Neuronal stem cell (in vitro differentiated cells): ENCODE data around the gene NOS2.
A peak's percentile ranks its signal among the peaks of the same experiment; 100 is the strongest.

Experiments used
- DNase-seq: peaks from one replicate; pipeline ENCODE4 v3.0.0-alpha.2; 2013; ENCODE audit warnings: low spot score
- H2AFZ ChIP-seq: one replicate; pipeline ENCODE4 v1.6.1; 2013; ENCODE audit warnings: mild to moderate bottlenecking, low read length, inconsistent platforms
- H2AK5ac ChIP-seq: 2 replicates; pipeline ENCODE4 v1.6.1; 2013; ENCODE audit warnings: low read depth, mild to moderate bottlenecking, inconsistent platforms, low read length, moderate library complexity, mixed read lengths
- H2BK120ac ChIP-seq: 2 replicates; pipeline ENCODE4 v1.6.1; 2013; ENCODE audit warnings: low read depth, mild to moderate bottlenecking, inconsistent platforms, low read length, moderate library complexity, mixed read lengths
- H2BK12ac ChIP-seq: one replicate; pipeline ENCODE4 v1.6.1; 2013; ENCODE audit warnings: low read length, inconsistent platforms
- H2BK15ac ChIP-seq: 2 replicates; pipeline ENCODE4 v1.6.1; 2013; ENCODE audit warnings: mild to moderate bottlenecking, low read length, inconsistent platforms, mixed read lengths
- H2BK5ac ChIP-seq: one replicate; pipeline ENCODE4 v1.6.1; 2013; ENCODE audit warnings: inconsistent platforms, mild to moderate bottlenecking, low read length, moderate library complexity
- H3K14ac ChIP-seq: one replicate; pipeline ENCODE4 v1.6.1; 2013; ENCODE audit warnings: low read length, inconsistent platforms
- H3K18ac ChIP-seq: 2 replicates; pipeline ENCODE4 v1.6.1; 2013; ENCODE audit warnings: low read length, inconsistent platforms
- H3K23ac ChIP-seq: 2 replicates; pipeline ENCODE4 v1.6.1; 2013; ENCODE audit warnings: low read depth, mild to moderate bottlenecking, mixed read lengths, low read length, inconsistent platforms; ENCODE audit not compliant: poor library complexity
- H3K27ac ChIP-seq: replicated peaks from 3 replicates; pipeline ENCODE4 v1.5.1; 2013; ENCODE audit warnings: low read length, inconsistent platforms
- H3K27me3 ChIP-seq, 3 experiments: 2 replicates each; pipeline ENCODE4 v1.6.1; 2013; ENCODE audit warnings: low read length in 3 of 3, mild to moderate bottlenecking in 2 of 3, inconsistent platforms in 1 of 3, low read depth in 1 of 3, mixed read lengths in 1 of 3, moderate library complexity in 1 of 3; ENCODE audit not compliant: control insufficient read depth in 3 of 3, insufficient read depth in 3 of 3
- H3K36me3 ChIP-seq, 2 donors: replicated peaks in 1 of 2; 2 replicates each; pipeline ENCODE4 v1.6.1; 2013; ENCODE audit warnings: low read length in 2 of 2; ENCODE audit not compliant: control insufficient read depth in 2 of 2, insufficient read depth in 2 of 2
- H3K4ac ChIP-seq: 2 replicates; pipeline ENCODE4 v1.6.1; 2013; ENCODE audit warnings: inconsistent platforms, mild to moderate bottlenecking, low read length, moderate library complexity
- H3K4me1 ChIP-seq, 2 donors: 1 replicate in 1 of 2; 2 replicates in 1 of 2; pipeline ENCODE4 v1.6.1; 2013; ENCODE audit warnings: low read length in 2 of 2, low read depth in 1 of 2; ENCODE audit not compliant: control insufficient read depth in 2 of 2, insufficient read depth in 1 of 2
- H3K4me2 ChIP-seq: one replicate; pipeline ENCODE4 v1.6.1; 2013; ENCODE audit warnings: mild to moderate bottlenecking, low read length, inconsistent platforms; ENCODE audit not compliant: insufficient read depth, poor library complexity, severe bottlenecking
- H3K4me3 ChIP-seq, 2 donors: 2 replicates each; pipeline ENCODE4 v1.5.1; 2013; ENCODE audit warnings: low read length in 2 of 2, mild to moderate bottlenecking in 2 of 2, inconsistent platforms in 1 of 2, moderate library complexity in 1 of 2
- H3K79me1 ChIP-seq: one replicate; pipeline ENCODE4 v1.6.1; 2013; ENCODE audit warnings: low read depth, mild to moderate bottlenecking, inconsistent platforms, low read length, moderate library complexity
- H3K9ac ChIP-seq: one replicate; pipeline ENCODE4 v1.6.1; 2013; ENCODE audit warnings: mild to moderate bottlenecking, low read depth, low read length, inconsistent platforms; ENCODE audit not compliant: poor library complexity
- H3K9me3 ChIP-seq, 2 donors: replicated peaks in 1 of 2; 2 replicates each; pipeline versions ENCODE3 to v1.6.1; 2013; ENCODE audit warnings: low read length in 2 of 2, mild to moderate bottlenecking in 2 of 2, inconsistent platforms in 1 of 2, low read depth in 1 of 2, mixed read lengths in 1 of 2, moderate library complexity in 1 of 2; ENCODE audit not compliant: control insufficient read depth in 2 of 2, insufficient read depth in 1 of 2
- H4K8ac ChIP-seq: one replicate; pipeline ENCODE4 v1.6.1; 2013; ENCODE audit warnings: low read depth, mild to moderate bottlenecking, inconsistent platforms, low read length, moderate library complexity
- H4K91ac ChIP-seq: one replicate; pipeline ENCODE4 v1.6.1; 2013; ENCODE audit warnings: low read length, low read depth, mild to moderate bottlenecking, inconsistent platforms; ENCODE audit not compliant: poor library complexity
- WGBS, 2 donors: extraction: QIAGEN DNeasy Blood & Tissue Kit; methylation state at CpG; one replicate each; pipeline ENCODE4 v1.1.7; 2013; ENCODE audit warnings: missing lambda C conversion rate in 2 of 2, mixed read lengths in 1 of 2; ENCODE audit not compliant: insufficient read length in 2 of 2, insufficient replicate concordance in 1 of 2; ENCODE audit errors: extremely low coverage in 2 of 2; 5-methylcytosine and 5-hydroxymethylcytosine counted together

Gene NOS2

DNA sequence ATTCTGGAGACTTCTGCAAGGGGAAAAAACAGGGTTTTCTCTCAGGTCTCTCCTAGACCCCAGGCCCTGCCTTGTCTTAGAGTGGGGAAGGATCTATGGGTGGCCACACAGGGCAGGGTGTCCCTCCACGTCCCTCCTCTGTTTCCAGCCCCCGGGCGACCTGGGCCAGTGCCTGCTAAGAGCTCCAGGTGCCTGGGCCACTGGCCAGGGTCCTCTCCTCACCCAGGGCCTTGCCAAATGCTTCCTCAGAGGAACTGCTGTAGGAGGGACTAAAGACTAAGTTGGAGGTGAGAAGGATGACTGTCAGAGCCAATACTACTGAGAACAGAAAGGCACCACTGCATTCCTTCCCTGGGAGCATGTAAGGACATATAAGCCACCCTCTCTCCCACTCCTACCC, 11.4 kb downstream of the NOS2 start:
- Histone ChIP-seq H2AK5ac (peak overlapping the region; percentile 18), H4K91ac (no peak overlapping the region), H2AFZ (no peak overlapping the region), H3K27ac (no peak overlapping the region), H3K9me3 (no peaks in the 10 kb centered on the region), H2BK12ac (no peak overlapping the region), H3K27me3 (peaks cover 0 to 34% (median 4%) of the 10 kb centered on the region in 3 experiments), H3K4ac (no peak overlapping the region), H2BK5ac (peak overlapping the region; percentile 10), H3K4me2 (no peak overlapping the region), H3K79me1 (no peaks in the 10 kb centered on the region), H3K4me1 (peaks cover 0 to 1% of the 10 kb centered on the region in 2 donors), H3K23ac (peak overlapping the region; percentile 20), H3K4me3 (no peak overlapping the region), H3K9ac (no peak overlapping the region), H3K14ac (no peak overlapping the region), H2BK15ac (no peak overlapping the region), H2BK120ac (no peak overlapping the region), H4K8ac (no peak overlapping the region), H3K36me3 (no peaks in the 10 kb centered on the region), H3K18ac (peak overlapping the region; percentile 21)
- no CpG with 5 or more reads among the region's 3 CpGs for WGBS, 2 donors
- DNase-seq = no peak

DNA sequence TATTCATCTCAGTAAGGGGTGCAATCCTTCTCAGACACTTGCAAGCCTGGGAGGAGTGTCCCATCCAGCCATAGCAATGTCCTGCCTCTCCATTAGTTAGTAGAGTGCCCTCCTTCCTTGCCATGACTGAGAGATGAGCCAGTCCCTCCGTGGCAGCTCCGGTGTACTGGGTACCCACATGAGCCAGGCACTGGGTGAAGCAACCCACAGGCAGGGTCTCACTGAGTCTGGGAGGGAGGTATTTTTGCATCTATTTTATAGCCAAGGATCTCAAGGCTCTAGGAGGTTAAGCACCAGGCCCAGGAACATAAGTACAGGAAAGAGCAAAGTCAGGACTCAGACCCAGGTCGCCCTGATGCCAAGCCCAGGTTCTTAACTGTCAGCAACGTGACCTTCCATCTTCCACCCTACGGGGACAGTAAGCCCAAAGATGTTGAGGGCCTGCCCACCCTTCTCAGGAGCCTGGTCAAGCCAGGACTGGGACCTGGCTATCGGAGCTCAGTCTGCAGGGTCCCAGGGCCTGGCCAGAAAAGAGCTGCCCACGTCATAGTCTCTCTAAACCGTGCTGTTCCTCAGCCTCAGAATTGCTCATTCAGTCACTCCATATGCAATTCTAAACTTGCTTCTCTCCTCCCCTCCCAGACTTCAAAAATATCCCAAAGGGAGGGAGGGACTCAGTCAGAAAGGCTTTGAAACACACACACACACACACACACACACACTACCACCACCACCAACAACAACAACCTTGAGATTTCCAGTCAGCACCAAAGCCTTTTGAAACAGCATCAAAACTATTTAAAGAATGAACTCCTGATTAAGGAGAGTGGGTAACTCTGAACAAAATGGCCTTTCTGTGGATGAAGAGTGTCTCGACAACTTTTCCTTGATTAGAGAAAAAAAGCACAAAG, 16.6 kb downstream of the NOS2 start:
- Histone ChIP-seq H3K36me3 (no peaks in the 10 kb centered on the region), H3K23ac (no peak overlapping the region), H4K91ac (no peak overlapping the region), H3K9me3 (no peaks in the 10 kb centered on the region), H3K27me3 (no peaks in the 10 kb centered on the region), H2BK5ac (no peak overlapping the region), H3K18ac (peak overlapping the region; percentile 81), H3K4ac (no peak overlapping the region), H4K8ac (no peak overlapping the region), H2BK12ac (no peak overlapping the region), H2BK15ac (no peak overlapping the region), H3K4me3 (no peak overlapping the region), H2AK5ac (no peak overlapping the region), H2BK120ac (no peak overlapping the region), H3K27ac (no peak overlapping the region), H3K9ac (no peak overlapping the region), H3K14ac (no peak overlapping the region), H2AFZ (no peak overlapping the region), H3K4me1 (peaks cover 0 to 3% of the 10 kb centered on the region in 2 donors), H3K4me2 (no peak overlapping the region), H3K79me1 (no peaks in the 10 kb centered on the region)
- WGBS, 2 donors = no CpG with 5 or more reads among the region's 9 CpGs
- DNase-seq = no peak

DNA sequence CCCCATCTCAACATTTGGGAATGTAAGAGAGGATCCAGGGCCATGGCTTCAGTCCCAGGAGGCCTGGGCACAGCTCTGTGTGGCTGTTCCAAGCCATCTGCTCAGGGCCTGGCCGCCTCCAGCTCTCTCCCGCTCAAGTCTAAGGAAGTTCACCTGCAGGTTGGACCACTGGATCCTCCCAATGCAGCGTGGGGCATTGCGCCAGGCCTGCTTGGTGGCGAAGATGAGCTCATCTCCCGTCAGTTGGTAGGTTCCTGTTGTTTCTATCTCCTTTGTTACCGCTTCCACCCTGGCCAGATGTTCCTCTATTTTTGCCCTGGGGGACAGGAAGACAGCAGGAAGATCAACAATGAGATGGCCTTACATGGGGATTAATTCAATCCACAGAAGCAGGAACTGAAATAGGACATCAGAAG, 17.5 kb downstream of the NOS2 start:
- H2BK5ac ChIP-seq = no peak overlapping the region
- H3K4me1 ChIP-seq = peaks cover 0 to 3% of the 10 kb centered on the region in 2 donors
- no peak overlapping the region for H3K14ac ChIP-seq
- H3K27me3 ChIP-seq = no peaks in the 10 kb centered on the region
- H3K4me3 ChIP-seq = no peak overlapping the region
- H3K9me3 ChIP-seq = no peaks in the 10 kb centered on the region
- H2AFZ ChIP-seq = no peak overlapping the region
- H3K23ac ChIP-seq = no peak overlapping the region
- H3K79me1 ChIP-seq = no peaks in the 10 kb centered on the region
- H4K8ac ChIP-seq = no peak overlapping the region
- H3K36me3 ChIP-seq = no peaks in the 10 kb centered on the region
- no peak overlapping the region for H2BK12ac ChIP-seq
- no peak overlapping the region for H3K4ac ChIP-seq
- no peak overlapping the region for H4K91ac ChIP-seq
- no peak overlapping the region for H3K27ac ChIP-seq
- no peak overlapping the region for H2BK120ac ChIP-seq
- no peak overlapping the region for H2BK15ac ChIP-seq
- no peak for DNase-seq
- H3K9ac ChIP-seq = peak overlapping the region; percentile 64
- H3K4me2 ChIP-seq = no peak overlapping the region
- no peak overlapping the region for H2AK5ac ChIP-seq
- H3K18ac ChIP-seq = peak overlapping the region; percentile 12
- no CpG with 5 or more reads among the region's 7 CpGs for WGBS, 2 donors

DNA sequence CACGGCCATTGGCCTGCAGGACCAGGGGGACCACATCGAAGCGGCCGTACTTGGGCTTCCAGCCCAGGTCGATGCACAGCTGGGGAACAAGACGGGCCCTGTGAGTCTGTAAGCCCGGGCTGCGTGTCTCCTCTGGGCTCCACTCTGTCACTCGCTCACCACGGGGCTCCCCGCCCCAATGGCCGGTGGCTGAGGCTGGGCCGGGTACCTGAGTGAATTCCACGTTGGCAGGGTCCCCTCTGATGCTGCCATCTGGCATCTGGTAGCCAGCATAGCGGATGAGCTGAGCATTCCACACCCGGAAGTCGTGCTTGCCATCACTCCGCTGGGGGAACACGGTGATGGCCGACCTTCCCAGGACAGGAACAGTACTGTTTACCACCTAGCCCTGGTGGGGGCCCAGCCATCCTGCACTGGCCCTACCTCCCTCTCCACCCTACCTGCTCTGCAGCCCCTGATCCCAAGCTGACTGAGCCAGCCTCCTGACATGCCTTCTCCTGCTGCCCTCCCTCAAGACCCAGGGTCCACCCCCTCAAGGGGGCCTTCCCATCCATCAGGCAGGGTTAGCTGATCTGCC, 19.4 kb downstream of the NOS2 start:
- peak overlapping the region; percentile 59 for H3K23ac ChIP-seq
- WGBS, 2 donors = no CpG with 5 or more reads among the region's 20 CpGs

More for the DNA sequence above, 19.4 kb downstream of the NOS2 start:
- H3K36me3 ChIP-seq = no peaks in the 10 kb centered on the region
- H4K91ac ChIP-seq = no peak overlapping the region
- H3K18ac ChIP-seq = peak overlapping the region; percentile 6
- no peak overlapping the region for H3K27ac ChIP-seq
- H3K9me3 ChIP-seq = no peaks in the 10 kb centered on the region
- H2BK5ac ChIP-seq = no peak overlapping the region
- peak overlapping the region; percentile 27 for H3K9ac ChIP-seq
- H2AFZ ChIP-seq = no peak overlapping the region
- H3K14ac ChIP-seq = no peak overlapping the region
- H2AK5ac ChIP-seq = no peak overlapping the region
- no peak overlapping the region for H2BK120ac ChIP-seq
- H3K79me1 ChIP-seq = no peaks in the 10 kb centered on the region
- H4K8ac ChIP-seq = no peak overlapping the region
- H3K4me1 ChIP-seq = peaks cover 0 to 3% of the 10 kb centered on the region in 2 donors
- H2BK12ac ChIP-seq = no peak overlapping the region
- H2BK15ac ChIP-seq = peak overlapping the region; percentile 27
- H3K4ac ChIP-seq = no peak overlapping the region
- H3K27me3 ChIP-seq = no peaks in the 10 kb centered on the region
- DNase-seq = no peak
- H3K4me2 ChIP-seq = no peak overlapping the region
- H3K4me3 ChIP-seq = no peak overlapping the region
